Ovary (tissue), 3 donors: ENCODE data around the gene CCNQ.

Experiments used
- EP300 ChIP-seq: sonication (generic); formaldehyde crosslinking; IDR thresholded peaks from one replicate; pipeline ENCODE4 v1.6.1; 2017; ENCODE audit warnings: antibody characterized with exemption
- POLR2A ChIP-seq: fragments of 450-650 bp; IDR thresholded peaks from one replicate; pipeline ENCODE4 v1.6.1; 2017; ENCODE audit warnings: antibody characterized with exemption, mild to moderate bottlenecking, moderate library complexity
- TF ChIP-seq, protein P1 (sequence below), 3 donors: fragments of 450-650 bp in 2 of 3; fragments of 200-600 bp in 1 of 3; IDR thresholded peaks; one replicate each; pipeline versions ENCODE4 v1.5.1 to v1.8.0; 2016 to 2022; ENCODE audit warnings: antibody characterized with exemption in 3 of 3, mild to moderate bottlenecking in 1 of 3
- donor health status: DM: no; HTN: no; CAD: no.

DNA sequence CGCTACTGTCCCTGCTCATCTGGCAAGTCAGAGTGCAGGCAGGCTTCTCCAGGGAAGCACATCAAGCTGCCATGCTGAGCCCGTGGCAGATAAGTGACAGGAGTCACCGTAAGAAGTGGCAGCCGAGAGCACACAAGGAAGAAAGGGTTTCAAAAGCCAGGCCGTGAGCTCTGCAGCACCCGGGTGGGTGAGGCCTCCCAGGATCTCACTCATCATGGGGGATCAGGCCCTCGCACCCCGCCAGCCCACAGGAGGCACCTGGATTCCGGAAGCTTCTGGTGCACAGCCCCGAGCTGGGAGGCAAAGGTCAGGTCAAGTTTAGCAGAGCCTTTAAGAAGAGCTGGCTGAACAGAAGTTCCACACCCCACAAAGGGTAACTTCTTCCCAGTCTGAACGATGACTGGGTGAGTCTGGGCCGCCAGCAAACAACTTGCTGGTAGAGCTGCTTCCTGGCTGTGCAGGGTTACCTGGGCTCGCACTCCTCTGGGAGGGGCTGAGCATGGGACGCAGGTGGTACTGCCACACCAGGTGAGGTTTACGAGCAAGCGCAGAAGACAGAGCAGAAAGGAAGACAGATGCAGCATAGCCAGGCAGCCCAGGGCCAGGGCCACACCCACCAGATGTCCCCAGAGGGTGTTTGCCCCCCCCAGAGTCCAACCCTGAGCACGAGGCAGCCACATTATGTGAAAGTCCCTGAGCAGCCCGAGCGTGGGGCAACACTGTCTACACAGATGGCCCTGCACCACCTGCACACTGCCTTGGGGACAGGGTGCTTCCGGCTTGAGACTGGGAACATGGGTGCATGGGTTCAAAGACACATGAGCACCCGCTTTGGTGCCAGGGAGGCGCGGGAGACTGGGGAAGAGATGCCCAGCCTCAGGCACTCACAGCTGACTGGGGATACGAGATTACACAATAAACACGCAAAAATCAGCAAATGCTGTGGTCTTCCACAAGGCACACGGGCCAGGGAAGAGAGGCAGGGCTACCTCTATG lies 7.7 kb downstream of the CCNQ start:
- TF ChIP-seq, protein P1, sequence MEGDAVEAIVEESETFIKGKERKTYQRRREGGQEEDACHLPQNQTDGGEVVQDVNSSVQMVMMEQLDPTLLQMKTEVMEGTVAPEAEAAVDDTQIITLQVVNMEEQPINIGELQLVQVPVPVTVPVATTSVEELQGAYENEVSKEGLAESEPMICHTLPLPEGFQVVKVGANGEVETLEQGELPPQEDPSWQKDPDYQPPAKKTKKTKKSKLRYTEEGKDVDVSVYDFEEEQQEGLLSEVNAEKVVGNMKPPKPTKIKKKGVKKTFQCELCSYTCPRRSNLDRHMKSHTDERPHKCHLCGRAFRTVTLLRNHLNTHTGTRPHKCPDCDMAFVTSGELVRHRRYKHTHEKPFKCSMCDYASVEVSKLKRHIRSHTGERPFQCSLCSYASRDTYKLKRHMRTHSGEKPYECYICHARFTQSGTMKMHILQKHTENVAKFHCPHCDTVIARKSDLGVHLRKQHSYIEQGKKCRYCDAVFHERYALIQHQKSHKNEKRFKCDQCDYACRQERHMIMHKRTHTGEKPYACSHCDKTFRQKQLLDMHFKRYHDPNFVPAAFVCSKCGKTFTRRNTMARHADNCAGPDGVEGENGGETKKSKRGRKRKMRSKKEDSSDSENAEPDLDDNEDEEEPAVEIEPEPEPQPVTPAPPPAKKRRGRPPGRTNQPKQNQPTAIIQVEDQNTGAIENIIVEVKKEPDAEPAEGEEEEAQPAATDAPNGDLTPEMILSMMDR (IDR thresholded peaks at IDR 0.05) = no peak
- no peak for TF ChIP-seq POLR2A
- no peak for TF ChIP-seq EP300
